Left lung (tissue), 10 donors: Measurements from ENCODE around the gene GALNS. TPM values are rescaled to one million over a fixed set of nuclear protein-coding genes. Genes with fewer than 3 reads are reported as not detected.

Experiments
- ATAC-seq: fragments of 200-7000 bp; cut with Tn5 transposase; one replicate; pipeline ENCODE4 v1.9.1; 2020; ENCODE audit warnings: moderate library complexity
- DNase-seq, 4 donors: peaks; one replicate each; pipeline ENCODE4 v3.0.0-alpha.2; 2013 to 2020
- H3K27ac ChIP-seq, 2 donors: fragments of 200-600 bp; sonication (generic) in 1 of 2; one replicate each; pipeline versions ENCODE4 v1.5.0 to v1.8.0; 2020 to 2021
- H3K27me3 ChIP-seq, 2 donors: fragments of 200-600 bp; sonication (generic) in 1 of 2; one replicate each; pipeline versions ENCODE4 v1.5.0 to v1.8.0; 2020 to 2021
- H3K36me3 ChIP-seq, 2 donors: fragments of 200-600 bp; sonication (generic) in 1 of 2; one replicate each; pipeline versions ENCODE4 v1.5.0 to v1.8.0; 2020 to 2021
- H3K4me1 ChIP-seq, 2 donors: fragments of 200-600 bp; one replicate each; pipeline ENCODE4 v1.8.0; 2021
- H3K4me3 ChIP-seq, 2 donors: fragments of 200-600 bp; sonication (generic) in 1 of 2; one replicate each; pipeline versions ENCODE4 v1.5.0 to v1.8.0; 2020 to 2021; ENCODE audit warnings: mild to moderate bottlenecking in 1 of 2
- H3K9me3 ChIP-seq, 2 donors: fragments of 200-600 bp; sonication (generic) in 1 of 2; one replicate each; pipeline versions ENCODE4 v1.5.0 to v1.8.0; 2020 to 2021
- intact Hi-C, 2 donors: fragments of 100-400 bp; cut with DNase I; formaldehyde crosslinking; loops; one replicate each; pipeline versions ENCODE4 v1.11.2 to v1.14.2; 2022
- polyA plus RNA-seq, 6 donors: library from polyadenylated mRNA; unstranded; fragments of 120-200 nt; gene quantifications; one replicate each; pipeline ENCODE4 v1.2.1, GENCODE V29; 2013; ENCODE audit not compliant: insufficient read length in 6 of 6
- total RNA-seq, 2 donors: library from RNA; stranded (reverse); fragmentation: NEBNext Ultra II Directional; extraction: Animal tissue kit (Norgen Biotek cat#: 25700); gene quantifications; one replicate each; pipeline ENCODE4 v1.2.1, GENCODE V29; 2021
- TF ChIP-seq, protein P1 (sequence below), 2 donors: fragments of 200-600 bp; sonication (generic) in 1 of 2; IDR thresholded peaks; one replicate each; pipeline versions ENCODE4 v1.5.0 to v1.8.0; 2021; ENCODE audit warnings: antibody characterized with exemption in 2 of 2
- donor health status: DM: no; HTN: yes; CAD: no.
- donor health status: DM: no; HTN: no; CAD: no.

The GALNS gene
- total and polyA plus RNA-seq, 8 donors, result 23.8 to 46.5 (median 31.9) TPM

- ATAC-seq (no peak), DNase-seq (no peak)
- H3K36me3 ChIP-seq, result peaks cover 0 to 48% of the 10 kb centered on the region in 2 donors
- peaks cover 0 to 19% of the 10 kb centered on the region in 2 donors for H3K27me3 ChIP-seq
- H3K9me3 ChIP-seq, result no peaks in the 10 kb centered on the region
- H3K4me3 ChIP-seq, result no peak overlapping the region
- TF ChIP-seq, protein P1, sequence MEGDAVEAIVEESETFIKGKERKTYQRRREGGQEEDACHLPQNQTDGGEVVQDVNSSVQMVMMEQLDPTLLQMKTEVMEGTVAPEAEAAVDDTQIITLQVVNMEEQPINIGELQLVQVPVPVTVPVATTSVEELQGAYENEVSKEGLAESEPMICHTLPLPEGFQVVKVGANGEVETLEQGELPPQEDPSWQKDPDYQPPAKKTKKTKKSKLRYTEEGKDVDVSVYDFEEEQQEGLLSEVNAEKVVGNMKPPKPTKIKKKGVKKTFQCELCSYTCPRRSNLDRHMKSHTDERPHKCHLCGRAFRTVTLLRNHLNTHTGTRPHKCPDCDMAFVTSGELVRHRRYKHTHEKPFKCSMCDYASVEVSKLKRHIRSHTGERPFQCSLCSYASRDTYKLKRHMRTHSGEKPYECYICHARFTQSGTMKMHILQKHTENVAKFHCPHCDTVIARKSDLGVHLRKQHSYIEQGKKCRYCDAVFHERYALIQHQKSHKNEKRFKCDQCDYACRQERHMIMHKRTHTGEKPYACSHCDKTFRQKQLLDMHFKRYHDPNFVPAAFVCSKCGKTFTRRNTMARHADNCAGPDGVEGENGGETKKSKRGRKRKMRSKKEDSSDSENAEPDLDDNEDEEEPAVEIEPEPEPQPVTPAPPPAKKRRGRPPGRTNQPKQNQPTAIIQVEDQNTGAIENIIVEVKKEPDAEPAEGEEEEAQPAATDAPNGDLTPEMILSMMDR (IDR thresholded peaks at IDR 0.05), result no peak
- H3K27ac ChIP-seq, result no peak overlapping the region
- intact Hi-C loops, result no loop called here
- no peaks in the 10 kb centered on the region for H3K4me1 ChIP-seq
Measured at GRCh38 chr16:88877564-88878289, 21.0 kb upstream of the GALNS start.

- Histone ChIP-seq H3K27ac (no peak overlapping the region), H3K9me3 (no peaks in the 10 kb centered on the region), H3K27me3 (peaks cover 0 to 24% of the 10 kb centered on the region in 2 donors), H3K4me3 (no peak overlapping the region), H3K36me3 (peaks cover 0 to 46% of the 10 kb centered on the region in 2 donors), H3K4me1 (no peaks in the 10 kb centered on the region)
- TF ChIP-seq, protein P1 (IDR thresholded peaks at IDR 0.05), result no peak
- ATAC-seq, result no peak
- intact Hi-C loops, result no loop called here
- DNase-seq, result no peak
Measured at GRCh38 chr16:88876942-88877526, 20.3 kb upstream of the GALNS start.

DNA sequence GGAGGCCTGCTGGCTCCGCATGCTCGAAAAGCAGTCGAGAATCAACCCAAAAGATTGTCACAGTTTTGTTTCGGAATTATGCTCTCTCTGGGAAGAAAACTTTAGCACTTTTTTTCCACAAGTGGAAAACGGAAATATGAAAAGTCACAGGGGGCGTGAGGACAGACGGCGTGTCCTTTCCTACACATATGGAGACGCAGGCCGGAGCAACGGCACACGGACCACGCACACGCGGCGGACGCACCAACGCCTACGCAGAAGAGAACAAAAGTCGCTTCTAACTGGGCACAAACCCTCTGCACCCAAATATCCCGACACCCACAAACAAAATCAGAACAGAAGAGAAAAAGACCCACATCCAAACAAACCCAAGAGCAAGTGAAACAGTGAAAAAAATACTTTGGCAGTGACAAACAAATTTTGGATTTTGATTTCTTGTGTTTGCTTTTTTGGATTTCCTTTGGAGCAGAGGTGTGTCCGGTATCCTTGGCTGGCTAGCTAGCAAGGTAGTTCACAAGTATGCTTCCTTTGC, 19.0 kb upstream of the GALNS start:
- H3K36me3 ChIP-seq, result peaks cover 0 to 45% of the 10 kb centered on the region in 2 donors
- TF ChIP-seq, protein P1 (IDR thresholded peaks at IDR 0.05), result no peak

GRCh38 chr16:88874938-88875599, 18.3 kb upstream of the GALNS start:
- Histone ChIP-seq H3K9me3 (no peaks in the 10 kb centered on the region), H3K27ac (no peak overlapping the region), H3K36me3 (peaks cover 0 to 38% of the 10 kb centered on the region in 2 donors), H3K4me3 (no peak overlapping the region), H3K4me1 (peaks cover 0 to 12% of the 10 kb centered on the region in 2 donors), H3K27me3 (peaks cover 0 to 32% of the 10 kb centered on the region in 2 donors)
- no peak for ATAC-seq
- intact Hi-C loops, result no loop called here
- DNase-seq, result no peak
- TF ChIP-seq, protein P1 (IDR thresholded peaks at IDR 0.05), result no peak

More for the DNA sequence above, 19.0 kb upstream of the GALNS start:
- no peak overlapping the region for H3K4me3 ChIP-seq
- H3K27me3 ChIP-seq, result peaks cover 0 to 31% of the 10 kb centered on the region in 2 donors
- H3K27ac ChIP-seq, result no peak overlapping the region
- H3K9me3 ChIP-seq, result no peaks in the 10 kb centered on the region
- DNase-seq (no peak), ATAC-seq (no peak)
- H3K4me1 ChIP-seq, result peaks cover 0 to 7% of the 10 kb centered on the region in 2 donors
- intact Hi-C loops, result no loop called here
